GM12875 (cell line): ENCODE measurements around the gene GRM7.

Source experiments
- H3K4me3 ChIP-seq: one replicate; pipeline ENCODE4 v1.5.1; 2011; ENCODE audit warnings: low read depth, low read length, control low read depth
- CTCF ChIP-seq: IDR thresholded peaks from 2 replicates; pipeline ENCODE4 v1.5.1; 2011; ENCODE audit warnings: low read depth, mild to moderate bottlenecking, control low read depth, inconsistent platforms, low read length, moderate library complexity, borderline replicate concordance; ENCODE audit not compliant: insufficient read depth

GRM7 gene

GRCh38 chr3:7695049-7695448, 834.1 kb downstream of the GRM7 start:
- no peak overlapping the region for H3K4me3 ChIP-seq
- no peak for TF ChIP-seq CTCF

- TF ChIP-seq CTCF, result no peak
- no peak overlapping the region for H3K4me3 ChIP-seq
Measured at GRCh38 chr3:7696320-7696719, 835.4 kb downstream of the GRM7 start.

GRCh38 chr3:7697548-7697947, 836.6 kb downstream of the GRM7 start:
- TF ChIP-seq CTCF, result no peak

GRCh38 chr3:7700539-7700938, 839.6 kb downstream of the GRM7 start:
- no peak overlapping the region for H3K4me3 ChIP-seq
- TF ChIP-seq CTCF, result no peak

More at GRCh38 chr3:7697548-7697947, 836.6 kb downstream of the GRM7 start:
- no peak overlapping the region for H3K4me3 ChIP-seq

GRCh38 chr3:7700977-7701376, 840.1 kb downstream of the GRM7 start:
- no peak for TF ChIP-seq CTCF
- no peak overlapping the region for H3K4me3 ChIP-seq

- no peak for TF ChIP-seq CTCF
- H3K4me3 ChIP-seq, result no peak overlapping the region
Measured at GRCh38 chr3:7707187-7707586, 846.3 kb downstream of the GRM7 start.

GRCh38 chr3:7709376-7710082, 848.6 kb downstream of the GRM7 start:
- no peak overlapping the region for H3K4me3 ChIP-seq
- no peak for TF ChIP-seq CTCF
